Brain pericyte (primary cell): Measurements from ENCODE around the gene MRPL17.
A peak's percentile ranks its signal among the peaks of the same experiment; 100 is the strongest.
"Not testable (repeated sequence)": the region's sequence is repeated elsewhere in the genome, so short reads cannot be mapped to it uniquely, and the experiment has no call there.

Experiments used
- DNase-seq: peaks from one replicate; pipeline ENCODE4 v3.0.0-alpha.2; 2012; ENCODE audit warnings: low read depth, low spot score

Gene MRPL17

GRCh38 chr11:6682936-6683861, at the start of gene MRPL17:
Gene MRPL17, minus strand, starts transcription at chr11:6683340. Its CDS starts 44 bp downstream, at chr11:6683296.
- DNase-seq = peak; percentile 98

- no peak for DNase-seq
Measured at GRCh38 chr11:6727971-6728760, 45.0 kb upstream of the MRPL17 start.

DNA sequence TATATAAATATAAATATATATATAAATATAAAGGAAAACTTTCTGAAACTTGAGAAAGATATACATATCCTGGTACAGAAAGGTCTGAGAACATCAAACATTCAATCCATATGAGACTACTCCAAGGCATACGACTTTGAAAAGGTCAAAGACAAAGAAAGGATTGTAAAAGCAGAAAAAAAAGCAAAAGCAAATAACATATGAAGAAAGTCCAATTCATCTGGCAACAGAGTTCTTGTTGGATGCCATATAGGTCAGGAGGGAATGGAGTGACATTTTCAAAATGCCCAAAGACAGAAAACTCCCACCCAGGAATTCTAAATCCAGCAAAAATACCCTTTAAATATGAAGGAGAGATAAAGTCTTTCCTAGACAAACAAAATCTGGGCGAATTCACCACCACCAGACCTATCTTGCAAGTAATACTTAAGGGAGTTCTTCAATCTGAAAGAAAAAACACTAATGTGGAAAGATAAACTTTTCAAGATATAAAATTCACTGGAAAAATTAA, 42.3 kb upstream of the MRPL17 start:
- DNase-seq = no peak

DNA sequence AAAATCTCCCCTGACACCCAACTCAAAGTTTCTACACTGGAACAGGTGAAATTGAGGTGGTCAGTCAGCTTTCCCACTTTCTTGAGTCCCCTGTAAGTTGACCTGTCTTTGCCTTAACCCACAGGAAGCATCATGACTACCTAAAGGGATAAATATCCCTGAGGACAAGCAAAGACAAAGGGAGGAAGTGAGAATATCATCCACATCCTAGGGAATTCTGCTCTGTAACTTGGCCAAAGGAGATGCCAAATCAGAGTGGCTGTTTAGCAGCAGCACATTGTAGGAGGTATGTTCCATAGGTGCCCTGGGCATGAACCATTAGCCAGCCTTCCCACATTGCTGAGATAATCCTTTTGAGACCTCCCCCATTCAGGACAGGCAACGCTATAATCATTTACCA, 40.9 kb upstream of the MRPL17 start:
- DNase-seq = no peak

DNA sequence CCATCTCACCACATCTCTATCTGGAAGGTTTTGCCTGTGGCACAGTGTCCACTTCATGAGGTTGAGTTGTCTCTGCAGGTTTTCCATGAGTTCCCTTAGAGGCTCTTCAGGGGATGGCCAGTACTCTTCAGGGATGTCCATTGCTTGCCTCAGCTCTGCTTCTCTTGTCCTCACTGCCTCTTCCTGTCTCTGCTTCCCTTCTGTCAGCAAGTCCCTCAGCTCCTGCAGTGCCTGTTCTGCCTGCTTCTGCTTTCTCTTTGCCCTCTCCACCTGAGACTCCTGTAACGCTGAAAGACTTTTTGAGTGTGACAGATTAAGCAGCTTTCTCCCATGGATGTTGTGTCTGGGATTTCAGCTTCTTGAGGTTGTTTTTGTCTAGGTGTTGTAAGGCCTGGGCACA, 38.2 kb upstream of the MRPL17 start:
- no peak for DNase-seq

DNA sequence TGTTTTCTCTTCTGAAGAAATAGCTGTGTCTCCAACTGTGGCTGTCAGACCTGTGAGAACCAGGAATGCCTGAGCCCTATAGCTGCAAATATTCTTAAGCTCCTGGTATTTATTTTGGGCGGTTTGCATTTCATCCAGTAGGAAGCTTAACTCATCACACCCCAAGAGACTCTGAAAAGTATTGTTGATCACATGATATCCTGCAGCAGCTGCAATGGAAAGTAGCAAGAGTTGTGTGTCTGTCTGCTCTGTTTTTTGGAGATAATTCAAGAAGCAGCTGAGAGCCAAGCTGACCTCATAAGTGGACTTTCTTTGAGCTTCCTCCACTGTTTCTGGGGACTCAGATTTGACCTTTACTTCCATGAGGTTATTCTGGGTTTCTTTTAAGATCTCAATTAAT, 36.4 kb upstream of the MRPL17 start:
- DNase-seq = no peak

GRCh38 chr11:6717426-6717825, 34.3 kb upstream of the MRPL17 start:
- DNase-seq = no peak

DNA sequence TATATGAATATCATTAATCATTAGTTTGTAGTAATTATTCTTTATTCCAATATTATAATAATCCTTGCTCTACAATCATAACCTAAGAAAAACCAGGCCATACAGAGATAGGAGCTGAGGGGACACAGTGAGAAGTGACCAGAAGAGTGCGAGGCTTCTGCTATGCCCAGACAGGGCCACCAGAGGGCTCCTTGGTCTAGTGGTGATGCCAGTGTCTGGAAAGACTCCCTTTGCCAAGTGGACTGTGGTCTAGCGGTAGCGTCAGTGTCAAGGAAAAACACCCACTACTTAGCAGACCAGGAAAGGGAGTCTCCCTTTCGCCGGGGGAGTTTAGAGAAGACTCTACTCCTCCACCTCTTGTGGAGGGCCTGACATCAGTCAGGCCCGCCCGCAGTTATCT, 28.4 kb upstream of the MRPL17 start:
- not testable (repeated sequence) for DNase-seq

DNA sequence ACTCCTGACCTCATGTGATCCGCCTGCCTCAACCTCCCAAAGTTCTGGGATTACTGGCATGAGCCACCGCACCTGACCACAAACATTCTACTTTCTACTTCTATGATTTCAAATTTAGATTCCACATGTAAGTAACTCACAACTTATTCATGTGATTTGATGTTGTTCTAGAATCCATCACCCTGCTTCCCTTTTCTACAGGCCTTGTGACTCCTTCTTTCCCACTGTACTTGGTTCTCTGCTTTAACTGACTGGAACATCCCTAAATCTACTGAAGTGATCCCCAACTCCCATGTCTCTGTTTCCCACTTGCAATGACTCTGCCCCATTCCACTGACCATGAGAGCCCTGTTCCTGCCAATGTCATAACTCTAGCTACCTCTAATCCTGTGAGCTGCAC, 25.7 kb upstream of the MRPL17 start:
- no peak for DNase-seq

GRCh38 chr11:6705905-6706535, 22.9 kb upstream of the MRPL17 start:
- no peak for DNase-seq

DNA sequence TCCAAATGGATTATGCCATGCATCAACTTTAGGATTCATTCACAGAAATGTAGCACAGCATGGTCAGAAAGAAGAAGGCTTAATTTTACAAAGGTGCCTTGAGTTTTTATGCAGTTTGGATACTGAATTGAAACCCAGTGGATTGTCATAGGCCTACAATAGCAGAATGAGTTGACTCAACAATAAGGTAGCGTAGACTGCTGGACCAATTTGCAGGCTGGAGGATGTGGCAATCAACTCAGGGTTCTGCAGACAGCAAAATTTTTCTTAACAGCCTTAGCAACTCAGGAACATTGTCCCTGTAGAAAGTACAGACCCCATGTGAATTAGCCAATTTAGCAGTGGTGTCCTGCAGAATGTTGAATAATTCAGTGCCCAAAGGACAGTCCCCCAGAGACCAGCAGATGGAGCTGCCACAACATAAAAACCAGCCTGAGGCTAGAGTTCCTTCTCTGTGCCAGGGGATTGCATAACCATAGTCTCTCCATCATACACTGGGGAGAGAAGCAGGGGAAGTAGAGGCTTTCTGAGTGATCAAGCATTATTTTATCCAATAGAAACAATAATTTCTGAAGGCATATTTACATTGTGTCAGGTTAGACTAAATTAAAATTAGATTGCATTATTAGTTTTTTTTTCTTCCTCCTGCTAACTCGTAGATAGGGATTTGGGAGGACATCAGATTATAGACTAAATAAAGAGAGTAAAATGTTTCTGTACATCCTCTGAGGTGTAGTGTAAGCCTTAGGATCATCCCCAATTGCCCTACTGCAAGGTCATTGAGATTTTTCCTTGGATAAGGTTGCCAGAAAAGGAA, 20.3 kb upstream of the MRPL17 start:
- DNase-seq = no peak

DNA sequence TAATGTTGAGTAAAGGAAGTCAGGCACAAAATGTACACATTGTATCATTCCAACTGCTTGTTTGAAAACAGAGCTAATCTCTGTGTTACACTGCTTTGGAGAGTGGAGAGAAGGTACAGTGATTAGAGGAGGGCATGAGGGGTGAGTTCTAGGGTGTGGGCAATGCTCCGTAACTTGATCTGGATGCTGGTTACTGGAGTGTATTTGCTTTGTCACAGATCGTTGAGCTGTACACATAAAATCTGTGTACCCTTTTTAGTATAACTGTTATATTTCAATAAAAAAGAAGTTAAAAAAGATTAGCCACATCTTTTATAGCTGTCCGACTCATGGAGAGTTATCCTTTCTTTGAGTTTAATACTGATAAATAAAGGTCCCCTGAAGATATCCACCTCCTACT, 18.8 kb upstream of the MRPL17 start:
- DNase-seq = not testable (repeated sequence)

DNA sequence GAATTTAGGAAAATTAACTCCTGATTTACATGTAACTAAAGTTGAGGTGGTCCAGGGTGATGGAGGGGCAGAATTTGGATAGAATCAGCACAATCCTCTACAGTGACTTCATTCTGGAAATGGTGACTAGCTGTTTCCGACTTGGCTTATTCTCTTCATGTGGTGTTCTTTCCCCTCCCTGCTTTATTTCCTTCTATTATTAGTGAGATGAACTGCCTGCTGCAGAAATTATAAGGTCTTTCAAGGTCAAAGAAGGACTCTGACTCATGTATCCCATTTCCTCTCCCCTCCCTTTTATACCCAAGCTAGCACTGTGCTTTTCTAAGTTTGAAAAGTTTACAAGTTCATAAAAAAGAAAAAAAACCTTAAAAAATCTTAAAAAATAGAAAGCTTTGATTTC, 12.2 kb upstream of the MRPL17 start:
- DNase-seq = no peak

GRCh38 chr11:6694229-6694535, 11.0 kb upstream of the MRPL17 start:
- no peak for DNase-seq

DNA sequence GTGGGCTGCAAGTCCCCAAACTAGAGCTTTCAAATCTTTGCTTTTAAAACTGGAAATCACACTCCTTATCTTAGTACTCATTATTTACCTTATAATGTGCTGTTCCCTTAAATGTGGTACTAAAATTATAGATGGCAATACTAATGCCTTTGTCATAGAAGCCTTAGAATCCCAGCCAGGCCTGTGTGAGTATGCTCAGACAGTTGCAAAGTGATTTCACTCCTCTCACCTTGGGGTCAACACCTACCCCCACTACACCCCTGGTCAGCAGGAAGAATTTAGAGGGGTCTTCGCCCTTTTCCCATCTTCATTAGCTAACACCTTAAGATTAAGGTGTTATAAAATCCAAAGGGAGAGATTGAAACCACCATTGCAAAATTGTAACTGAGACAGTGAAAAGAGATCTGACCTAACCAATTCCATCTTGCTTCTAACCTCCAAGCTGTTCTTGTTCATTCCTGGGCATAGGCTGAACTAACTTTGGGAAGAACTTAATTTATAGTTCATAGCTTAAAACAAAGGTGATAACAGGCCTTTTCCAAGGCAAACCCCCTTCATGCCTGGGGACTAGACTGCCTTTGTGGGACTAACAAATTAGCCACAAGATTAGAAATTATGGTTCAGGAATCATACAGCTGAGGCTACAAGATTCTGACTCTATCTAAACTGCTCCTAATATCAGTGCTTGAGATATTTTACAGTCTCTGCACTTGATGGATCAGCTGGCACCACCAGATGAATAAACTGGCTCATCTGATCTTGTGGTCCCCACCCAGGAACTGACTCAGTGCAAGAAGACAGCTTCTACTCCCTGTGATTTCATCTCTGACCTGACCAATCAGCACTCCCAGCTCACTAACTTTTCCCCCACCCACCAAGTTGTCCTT, 10.4 kb upstream of the MRPL17 start:
- no peak for DNase-seq

DNA sequence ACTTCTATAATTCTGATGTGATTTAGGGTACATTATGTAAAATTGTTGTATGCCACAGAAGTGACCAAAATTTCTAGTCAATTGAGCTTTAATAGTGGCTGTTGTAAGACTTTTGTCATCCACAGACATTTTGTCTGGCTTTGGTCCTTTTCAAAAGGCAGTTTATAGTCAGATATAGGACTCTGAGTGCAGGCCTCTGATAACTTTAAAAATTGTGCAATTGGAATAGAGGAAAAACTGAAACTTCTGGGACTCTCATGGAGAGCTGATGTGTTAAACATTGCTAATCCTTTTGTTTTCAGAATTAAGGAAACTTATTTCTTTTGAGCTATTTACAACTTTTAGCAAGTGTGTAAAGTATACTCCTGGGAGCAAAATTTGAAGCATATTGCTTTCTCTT, 9.0 kb upstream of the MRPL17 start:
- no peak for DNase-seq

- not testable (repeated sequence) for DNase-seq
Measured at GRCh38 chr11:6690431-6691132, 7.4 kb upstream of the MRPL17 start.

DNA sequence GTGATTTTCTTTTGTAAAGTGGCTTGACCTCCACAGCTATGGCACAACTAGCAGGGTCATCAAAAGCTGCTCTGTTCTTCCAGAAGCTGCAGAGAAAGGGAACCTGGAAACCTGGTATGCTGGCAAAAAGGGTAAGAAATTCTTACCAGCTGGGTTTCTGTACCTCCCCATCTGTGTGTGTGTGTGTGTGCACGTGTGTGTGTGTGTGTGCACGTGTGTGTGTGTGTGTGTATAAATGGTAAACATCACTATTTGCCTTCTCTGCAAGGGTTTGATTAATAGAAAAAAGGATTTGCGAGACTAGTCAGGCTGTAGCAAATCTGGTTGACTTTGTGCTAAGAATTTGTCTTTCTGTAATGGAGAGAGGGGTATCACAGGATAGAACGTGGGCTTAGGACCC, 4.7 kb upstream of the MRPL17 start:
- no peak for DNase-seq

GRCh38 chr11:6686006-6686405, 2.9 kb upstream of the MRPL17 start:
- no peak for DNase-seq

DNA sequence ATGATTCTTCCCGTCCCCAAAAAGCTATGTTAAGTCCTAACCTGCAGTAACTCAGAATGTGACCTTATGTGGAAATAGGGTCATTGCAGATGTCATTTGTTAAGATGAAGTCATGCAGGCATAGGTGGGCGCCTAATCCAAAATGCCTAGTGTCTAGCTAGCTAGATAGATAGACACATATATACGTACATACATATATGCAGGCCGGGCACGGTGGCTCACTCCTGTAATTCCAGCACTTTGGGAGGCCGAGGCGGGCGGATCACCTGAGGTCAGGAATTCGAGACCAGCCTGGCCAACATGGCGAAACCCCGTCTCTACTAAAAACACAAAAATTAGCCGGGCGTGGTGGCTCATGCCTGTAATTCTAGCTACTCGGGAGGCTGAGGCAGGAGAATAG, 928 bp upstream of the MRPL17 start:
- DNase-seq = not testable (repeated sequence)
